ENCODE results near the gene PDIA5.

GRCh38 chr3:123072152-123072551 is 5.3 kb downstream of the PDIA5 start:
- TF ChIP-seq GABPA (IDR thresholded peaks at IDR 0.05; ENCODE audit: low read depth) (no peak), CTCF (IDR thresholded peaks at IDR 0.05; ENCODE audit: insufficient read depth, low read length) (no peak)
